GM19351 (cell line): ENCODE results near the gene ANO2.
"Not testable (repeated sequence)": the region's sequence is repeated elsewhere in the genome, so short reads cannot be mapped to it uniquely, and the experiment has no call there.

Experiments
- ATAC-seq: cut with Tn5 transposase; IDR thresholded peaks from one replicate; pipeline ENCODE4 v1.9.1; 2021; ENCODE audit warnings: mild to moderate bottlenecking, moderate library complexity; ENCODE audit not compliant: unreplicated experiment

The ANO2 gene

DNA sequence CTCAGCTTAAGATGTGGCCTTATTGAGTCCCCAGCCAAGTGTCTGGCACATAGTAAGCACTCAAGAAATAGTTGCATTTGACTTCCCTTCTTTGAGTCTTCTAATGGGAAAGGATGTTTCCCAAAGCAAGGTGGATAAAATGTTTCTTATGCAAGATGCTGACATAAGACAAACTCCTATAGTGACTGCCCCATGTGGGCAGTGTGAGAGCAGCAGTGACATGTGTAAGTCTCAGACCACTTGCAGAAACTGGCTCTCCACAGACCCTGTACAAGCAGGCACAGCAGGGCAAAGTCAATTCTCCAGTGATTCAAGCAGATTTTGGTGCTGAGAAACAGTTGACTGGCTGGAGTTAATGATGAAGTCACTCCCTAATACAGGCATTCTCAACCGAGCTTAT, 255.3 kb downstream of the ANO2 start:
- no peak for ATAC-seq

DNA sequence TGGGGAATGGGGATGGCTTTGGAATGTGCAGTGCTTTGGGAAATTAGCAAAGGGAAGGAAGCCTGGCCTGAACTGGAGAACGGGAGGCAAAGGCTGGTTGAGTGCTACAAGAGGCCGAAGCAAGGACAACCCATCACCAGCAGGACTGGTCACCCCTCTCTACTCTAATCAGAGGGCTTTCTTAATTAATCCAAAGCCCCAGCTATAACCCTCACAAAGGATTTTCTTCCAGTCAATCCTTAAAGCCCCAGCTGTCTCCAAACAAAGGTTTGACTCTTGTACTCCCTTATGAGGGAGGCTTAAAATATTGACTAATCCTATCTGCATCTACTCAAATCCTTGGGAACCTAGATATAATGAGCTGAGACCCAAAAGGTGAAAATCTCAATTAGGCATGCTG, 256.8 kb downstream of the ANO2 start:
- ATAC-seq = no peak

DNA sequence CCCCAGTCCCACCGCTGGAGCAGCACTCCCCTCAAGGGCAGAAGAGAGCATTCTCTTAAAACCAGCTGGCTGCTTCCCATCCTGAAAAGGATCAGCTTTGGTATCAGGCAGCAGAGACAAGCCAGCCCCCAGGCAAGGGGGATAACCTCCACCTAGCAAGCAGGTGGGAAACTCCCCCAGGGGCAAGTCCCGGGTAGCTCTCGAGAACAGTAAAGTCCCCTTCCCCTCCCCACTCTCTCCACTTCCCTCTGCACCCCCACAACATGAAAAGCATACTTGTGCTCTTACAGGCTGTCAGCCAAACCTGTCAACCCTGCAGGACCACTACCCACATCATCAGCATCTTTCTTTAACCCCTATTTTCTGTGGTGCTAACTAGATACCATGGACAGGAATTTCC, 259.1 kb downstream of the ANO2 start:
- ATAC-seq = no peak

DNA sequence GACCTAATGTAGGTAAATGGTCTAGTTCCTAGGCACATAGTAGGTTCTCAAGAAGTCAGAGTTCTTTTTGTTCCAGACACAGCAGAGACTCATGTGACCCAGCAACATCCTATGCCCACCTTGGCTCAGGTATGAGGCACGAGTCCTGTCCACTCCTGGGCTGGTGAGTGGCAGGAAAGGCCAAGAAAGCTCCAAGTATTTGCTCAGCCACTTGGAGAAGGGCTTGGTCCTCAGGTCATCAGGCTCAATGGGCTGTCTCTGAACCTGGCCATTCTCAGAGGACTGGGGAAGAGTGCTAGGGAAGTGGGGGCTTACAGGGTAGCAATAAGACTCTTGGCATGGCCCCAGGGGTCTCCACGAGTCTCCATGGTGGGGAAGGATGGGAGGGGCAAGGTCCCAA, 260.1 kb downstream of the ANO2 start:
- no peak for ATAC-seq

DNA sequence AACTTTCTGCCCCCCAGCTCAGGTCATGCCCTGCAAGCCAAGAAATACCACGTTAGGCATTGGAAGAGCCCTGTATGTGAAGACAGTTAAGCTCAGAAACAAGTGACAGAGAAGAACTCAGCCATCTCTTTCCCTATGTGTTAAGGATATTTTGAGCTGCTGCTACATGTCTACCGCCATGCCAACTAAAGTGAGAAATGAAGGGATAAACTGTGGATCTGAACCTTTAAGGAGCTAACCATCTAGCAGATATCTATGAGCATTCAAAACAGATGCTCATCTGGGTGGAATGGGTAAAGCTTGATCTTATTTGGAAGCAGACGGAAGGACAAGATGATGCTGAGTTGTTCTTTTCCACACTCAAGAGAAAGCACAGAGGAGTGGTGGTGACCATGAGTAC, 262.5 kb downstream of the ANO2 start:
- no peak for ATAC-seq

DNA sequence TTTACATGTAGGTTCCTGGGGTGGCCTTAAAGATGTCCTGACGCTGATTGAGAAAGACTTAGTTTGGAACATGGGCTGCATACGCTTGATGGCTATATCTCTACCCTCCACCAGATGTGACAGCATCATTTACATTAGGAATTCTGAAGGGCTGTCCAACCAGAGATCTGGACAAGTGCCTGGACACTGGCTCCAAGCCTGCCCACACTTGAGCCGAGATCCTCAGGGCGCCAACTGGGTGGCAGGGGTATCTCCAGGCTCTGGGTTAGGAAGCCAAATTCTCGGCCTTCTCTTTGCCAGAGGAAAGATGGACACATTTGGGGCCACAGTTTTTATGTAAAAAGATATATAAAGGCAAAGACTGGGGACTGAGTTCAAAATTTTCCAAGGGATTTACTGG, 266.9 kb downstream of the ANO2 start:
- ATAC-seq = no peak

DNA sequence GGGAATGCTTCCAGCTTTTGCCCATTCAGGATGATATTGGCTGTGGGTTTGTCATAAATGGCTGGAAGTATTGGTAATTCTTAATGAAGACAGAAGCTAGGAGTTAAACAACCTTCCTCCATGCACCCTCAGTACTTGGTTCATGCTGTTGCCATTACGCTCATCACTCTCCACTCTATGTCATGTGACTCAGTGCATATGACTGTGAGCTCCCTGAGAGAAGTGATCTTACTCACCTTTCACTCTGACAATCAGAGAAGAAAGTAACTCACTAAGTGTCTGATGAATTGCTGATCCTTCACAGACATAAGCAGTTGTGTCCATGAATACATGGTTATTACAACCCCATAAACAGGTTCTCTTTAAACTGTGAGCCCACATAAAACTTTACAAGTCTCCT, 275.4 kb downstream of the ANO2 start:
- not testable (repeated sequence) for ATAC-seq

DNA sequence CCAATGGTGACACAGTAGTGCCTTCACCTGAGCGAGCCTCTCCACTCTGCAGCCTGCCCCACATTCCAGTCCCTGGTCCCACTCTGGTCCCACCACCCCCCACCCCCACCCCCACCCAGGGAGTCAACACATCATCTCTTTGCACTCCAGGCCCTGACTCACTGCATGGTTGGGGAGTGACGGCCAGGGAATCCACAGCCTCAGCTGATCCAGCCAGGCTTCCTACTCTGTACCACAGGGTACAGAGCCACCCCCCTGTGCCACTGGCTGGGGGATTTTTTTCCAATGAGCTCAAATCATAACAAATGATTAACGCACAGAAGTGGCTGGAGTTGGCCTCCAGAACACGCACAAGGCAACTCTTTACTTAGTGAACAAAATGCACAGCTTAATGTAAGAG, 279.4 kb downstream of the ANO2 start:
- no peak for ATAC-seq

DNA sequence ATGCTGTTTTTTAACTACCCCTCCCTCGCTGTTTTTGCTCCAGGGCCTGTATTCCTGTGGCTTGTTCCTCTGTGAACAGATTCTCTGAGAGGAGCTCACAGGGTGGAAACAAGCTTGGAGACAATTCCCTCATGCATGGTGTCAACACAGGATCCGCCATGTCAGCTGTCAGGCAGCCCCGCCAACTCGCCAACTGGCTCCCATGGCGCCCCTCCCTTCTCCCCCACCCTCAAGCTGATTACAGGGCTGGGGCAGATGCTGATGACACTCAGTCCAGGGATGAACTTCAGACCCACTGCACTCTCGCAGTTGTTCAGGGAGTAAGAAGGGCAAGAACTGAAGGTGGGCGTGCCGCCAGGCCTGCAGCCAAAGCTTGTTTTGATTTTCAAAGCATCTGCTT, 283.2 kb downstream of the ANO2 start:
- no peak for ATAC-seq

DNA sequence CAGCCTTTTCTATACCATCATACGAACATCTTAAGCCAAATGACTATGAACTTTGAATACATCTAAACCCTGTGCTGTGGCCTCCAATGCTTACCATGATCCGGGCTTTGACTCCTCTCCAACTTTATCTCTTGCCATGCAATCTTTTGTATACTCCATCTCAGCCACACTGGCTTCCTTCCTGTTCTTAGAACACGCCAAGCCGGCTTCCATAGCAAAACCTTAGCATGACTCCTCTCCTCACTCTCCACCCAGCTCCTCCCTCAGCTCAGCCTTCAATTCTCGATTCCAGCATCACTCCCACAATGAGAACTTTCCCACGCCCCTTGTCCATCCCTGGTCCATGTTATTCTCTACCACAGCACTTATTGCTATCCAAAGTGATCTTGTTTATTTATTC, 284.8 kb downstream of the ANO2 start:
- no peak for ATAC-seq

DNA sequence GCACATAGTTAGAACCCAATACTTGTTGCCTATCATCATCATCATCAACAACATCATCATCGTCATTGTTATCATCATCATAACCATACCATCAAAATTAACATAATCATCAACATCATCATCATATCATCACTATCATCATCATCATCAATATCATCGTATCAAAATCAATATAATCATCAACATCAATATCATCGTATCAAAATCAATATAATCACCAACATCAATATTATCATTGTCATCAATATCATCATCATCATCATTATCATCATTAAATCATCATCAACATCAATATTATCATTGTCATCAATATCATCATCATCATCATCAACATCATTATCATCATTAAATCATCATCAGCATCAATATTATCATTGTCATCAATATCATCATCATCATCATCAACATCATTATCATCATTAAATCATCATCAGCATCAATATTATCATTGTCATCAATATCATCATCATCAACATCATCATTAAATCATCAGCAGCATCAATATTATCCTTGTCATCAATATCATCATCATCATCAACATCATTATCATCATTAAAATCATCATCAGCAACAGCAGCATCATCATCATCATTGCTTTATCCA, 286.6 kb downstream of the ANO2 start:
- ATAC-seq = not testable (repeated sequence)

DNA sequence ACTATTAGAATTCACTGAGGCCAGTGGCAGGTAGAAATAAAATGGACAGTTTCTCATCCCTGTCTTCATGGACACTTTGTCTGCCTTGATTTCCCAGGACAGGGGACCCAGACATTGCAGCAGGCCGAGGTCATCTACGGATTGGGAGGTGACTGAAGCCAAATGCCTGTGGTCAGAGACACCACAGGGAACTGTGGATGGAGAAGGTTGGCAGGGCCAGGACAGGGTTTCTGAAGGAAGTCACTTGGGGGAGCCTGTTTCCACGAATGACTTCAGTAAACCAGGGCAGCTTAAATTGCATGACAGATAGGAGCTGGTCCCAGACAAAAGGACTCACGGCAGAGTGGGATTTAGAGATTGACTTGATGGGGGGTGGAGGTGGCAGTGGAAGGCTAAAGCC, 288.2 kb downstream of the ANO2 start:
- ATAC-seq = no peak

DNA sequence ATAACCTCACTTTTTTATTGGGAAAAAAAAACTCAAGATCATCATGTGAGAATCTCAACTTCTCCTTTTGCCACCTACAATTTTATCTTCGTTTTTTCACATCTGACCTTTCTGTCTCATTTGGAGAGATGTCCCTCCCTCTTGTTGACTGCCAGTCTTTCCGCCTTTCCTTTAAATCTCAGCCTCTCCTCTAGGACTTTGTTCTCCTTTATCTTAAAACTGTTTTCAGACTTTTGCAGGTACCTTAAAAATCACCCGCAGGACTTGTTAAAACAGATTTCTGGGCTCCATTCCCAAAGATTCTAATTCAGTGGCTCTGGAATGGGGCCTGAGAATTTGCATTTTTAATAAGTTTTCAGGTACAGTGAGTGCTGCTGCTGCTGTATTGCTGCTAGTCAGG, 289.9 kb downstream of the ANO2 start:
- no peak for ATAC-seq

DNA sequence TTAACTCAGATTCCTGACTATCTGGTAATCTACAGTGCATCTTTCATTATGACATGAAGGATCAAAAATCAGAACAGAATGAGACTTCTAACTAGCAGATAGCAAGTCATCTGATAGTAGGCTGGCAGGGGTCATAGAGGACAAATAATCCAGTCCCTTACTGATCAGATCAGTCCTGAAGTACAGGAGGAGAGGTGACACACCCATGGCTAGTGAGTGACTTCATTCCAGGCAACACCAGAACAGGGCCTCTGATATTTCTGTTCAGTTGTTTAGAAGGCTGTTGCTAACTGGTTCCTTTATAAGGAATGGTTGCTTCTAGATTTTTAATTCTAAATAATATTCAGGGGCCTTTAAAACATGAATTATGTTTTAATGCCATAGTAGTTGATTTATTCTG, 291.0 kb downstream of the ANO2 start:
- no peak for ATAC-seq

DNA sequence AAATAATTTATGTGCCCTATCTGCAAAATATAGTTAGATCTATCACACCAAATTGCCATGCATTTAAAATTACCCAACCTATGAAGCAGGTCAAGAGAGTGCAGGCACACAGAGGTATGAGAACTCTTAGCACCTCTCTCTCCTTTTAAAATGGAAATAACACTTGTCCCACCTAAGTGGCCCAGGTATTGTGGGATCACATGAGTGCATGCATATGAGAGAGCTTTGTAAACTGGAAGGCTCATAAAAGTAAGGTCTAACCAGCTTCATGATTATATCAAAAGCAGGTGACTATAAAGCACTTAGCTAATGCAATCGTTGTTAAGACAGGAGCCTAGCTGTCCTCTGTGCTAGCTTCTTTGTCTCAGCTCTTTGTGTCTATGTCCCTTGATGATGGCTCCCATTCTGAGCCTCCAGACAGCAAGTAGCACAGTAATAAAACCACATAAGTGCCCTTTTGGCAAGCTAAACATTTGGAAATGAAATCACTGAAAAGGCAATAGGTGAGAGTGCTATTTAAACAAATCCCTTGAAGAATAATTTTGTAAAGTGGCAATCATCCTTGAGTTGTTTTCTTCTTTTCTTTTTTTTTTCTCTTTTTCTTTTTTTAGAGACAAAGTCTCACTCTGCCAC, 294.1 kb downstream of the ANO2 start:
- no peak for ATAC-seq

DNA sequence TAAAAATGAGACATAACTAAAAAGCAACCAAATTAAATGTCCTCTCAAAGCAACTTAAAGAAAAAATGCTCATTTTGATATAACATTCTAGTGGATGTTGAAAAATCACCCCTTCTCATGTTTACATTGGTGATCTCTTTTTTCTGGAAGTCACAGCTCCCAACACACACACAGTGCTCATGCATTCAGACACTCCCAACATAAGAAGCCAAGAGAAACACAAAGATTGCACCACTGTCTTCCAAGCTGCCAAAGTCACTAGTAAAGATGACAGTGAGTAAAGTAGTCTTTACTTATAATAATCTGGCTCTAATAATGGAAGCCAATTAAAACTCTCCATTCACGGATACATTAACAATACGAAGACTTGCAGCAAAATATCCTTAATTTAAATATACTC, 294.8 kb downstream of the ANO2 start:
- no peak for ATAC-seq

DNA sequence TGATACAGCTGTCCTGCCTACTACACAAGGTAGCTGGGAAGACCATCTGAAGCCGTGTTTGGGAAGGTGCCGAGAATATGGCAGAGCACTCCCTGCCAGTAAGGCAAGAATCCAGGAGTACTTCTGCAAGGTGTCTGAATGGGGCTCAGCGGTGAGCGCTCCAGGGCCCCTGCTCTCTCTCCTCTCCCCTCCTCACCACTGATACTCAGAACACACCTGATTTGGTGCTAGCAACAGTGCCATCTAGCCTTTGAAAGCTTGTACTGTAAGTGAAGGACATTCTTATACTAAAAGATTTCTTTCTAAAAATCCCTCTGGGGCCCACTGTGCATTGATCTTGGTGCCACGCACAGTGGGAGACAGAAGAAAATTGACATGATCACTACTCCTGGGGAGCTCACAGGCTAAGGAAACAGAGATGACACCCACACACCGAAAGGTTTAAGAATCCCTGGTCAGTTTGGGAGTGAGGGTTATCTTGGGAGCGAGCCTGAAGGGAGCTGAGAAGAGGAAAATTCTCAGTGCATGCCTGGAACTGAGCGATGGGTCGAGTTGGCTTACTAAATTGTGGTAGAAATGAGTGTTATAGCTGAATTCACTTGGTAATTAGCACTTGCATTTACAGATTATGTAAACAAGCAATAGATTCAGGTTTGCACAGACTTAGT, 296.2 kb downstream of the ANO2 start:
- no peak for ATAC-seq

DNA sequence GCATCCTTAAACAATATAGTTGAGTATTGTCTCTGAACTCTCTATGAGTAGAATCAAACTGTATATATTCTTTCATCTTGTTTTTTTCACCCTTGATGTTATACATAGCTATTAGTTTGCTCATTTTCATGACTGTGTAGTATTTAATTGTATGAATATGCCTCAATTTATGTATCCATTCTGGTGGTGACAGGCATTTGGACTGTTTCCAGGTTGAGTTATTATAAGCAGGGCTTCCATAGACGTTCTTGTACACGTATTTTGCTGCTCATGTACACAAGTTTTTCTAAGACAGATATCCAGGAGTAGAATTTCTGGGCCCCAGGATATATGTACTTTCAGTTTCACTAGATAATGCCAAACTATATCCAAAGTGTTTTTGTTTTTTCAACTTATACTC, 301.8 kb downstream of the ANO2 start:
- ATAC-seq = no peak

DNA sequence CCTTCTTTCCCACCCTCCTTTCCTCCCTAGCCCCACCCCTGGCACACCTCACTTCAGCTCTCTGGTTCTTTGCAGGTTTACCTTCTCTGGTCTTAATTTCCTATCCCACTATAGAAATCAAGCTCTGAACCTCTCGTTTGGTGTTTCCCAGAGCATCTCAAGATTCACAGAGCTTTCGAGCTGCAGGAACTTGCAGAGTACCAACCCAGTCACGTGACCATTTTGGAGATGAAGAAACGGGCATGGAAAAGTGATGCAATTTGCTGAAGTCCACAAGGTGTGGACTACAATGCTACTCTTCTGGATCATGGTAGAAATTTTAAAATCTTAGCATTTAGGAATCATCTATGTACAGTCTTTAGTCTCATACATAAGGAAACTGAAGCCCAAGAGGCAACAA, 307.4 kb downstream of the ANO2 start:
- ATAC-seq = no peak

DNA sequence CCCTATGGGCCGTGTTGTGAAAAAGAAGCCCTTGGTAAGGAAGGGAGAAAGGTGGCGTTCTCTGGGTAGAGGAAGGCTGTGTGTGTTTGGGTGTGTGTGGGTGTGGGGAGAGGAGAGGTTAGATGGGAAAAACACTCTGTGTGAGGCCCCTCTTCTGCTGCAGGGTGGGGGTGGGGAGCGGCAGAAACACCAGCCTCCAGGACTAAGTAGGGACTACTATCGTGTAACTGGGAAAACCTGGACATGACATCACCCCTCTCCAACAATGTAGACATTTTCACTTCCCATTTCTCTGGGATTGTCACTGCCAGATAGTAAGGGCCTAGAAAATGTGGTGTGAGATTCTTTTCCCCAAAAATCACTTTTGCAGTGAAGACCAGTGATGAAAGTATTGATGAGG, 308.2 kb downstream of the ANO2 start:
- no peak for ATAC-seq

DNA sequence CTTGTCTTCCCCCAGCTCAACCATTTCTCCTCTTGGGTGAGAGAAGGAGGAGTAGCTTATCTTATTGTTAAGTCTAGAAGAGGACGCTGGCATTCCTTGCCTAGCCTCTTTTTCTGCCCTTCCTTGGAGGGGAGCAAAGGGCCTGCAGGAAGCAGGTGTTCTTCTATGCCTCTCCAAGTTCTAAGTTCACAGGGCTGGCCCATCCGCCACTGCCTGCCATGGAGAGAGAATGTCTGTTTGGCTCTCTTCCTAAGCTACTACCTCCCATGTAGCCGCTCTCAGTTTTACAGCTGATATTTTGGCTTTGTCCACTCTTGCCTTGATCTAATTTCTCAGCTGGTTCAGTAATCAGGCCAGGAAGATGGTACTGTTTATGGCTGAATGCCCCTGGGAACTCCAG, 312.0 kb downstream of the ANO2 start:
- ATAC-seq = no peak

DNA sequence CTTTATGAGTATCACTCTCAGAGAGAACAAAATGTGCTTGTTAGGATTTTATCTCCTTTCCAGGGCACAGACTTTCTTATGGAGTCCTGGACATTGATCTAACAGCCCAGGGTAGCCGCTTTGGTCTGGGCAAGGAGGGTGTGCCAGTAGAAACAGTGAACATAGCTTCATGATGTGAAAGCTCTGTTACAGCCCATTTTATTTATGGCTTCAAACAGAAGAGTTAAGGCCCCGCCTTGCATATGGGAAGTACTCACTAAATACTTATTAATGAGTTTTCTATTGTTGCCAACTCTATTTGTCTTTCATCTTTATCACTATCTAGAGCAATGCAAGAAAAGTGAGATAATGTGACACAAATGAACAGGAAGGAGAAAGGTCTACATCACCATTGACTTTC, 312.6 kb downstream of the ANO2 start:
- no peak for ATAC-seq

DNA sequence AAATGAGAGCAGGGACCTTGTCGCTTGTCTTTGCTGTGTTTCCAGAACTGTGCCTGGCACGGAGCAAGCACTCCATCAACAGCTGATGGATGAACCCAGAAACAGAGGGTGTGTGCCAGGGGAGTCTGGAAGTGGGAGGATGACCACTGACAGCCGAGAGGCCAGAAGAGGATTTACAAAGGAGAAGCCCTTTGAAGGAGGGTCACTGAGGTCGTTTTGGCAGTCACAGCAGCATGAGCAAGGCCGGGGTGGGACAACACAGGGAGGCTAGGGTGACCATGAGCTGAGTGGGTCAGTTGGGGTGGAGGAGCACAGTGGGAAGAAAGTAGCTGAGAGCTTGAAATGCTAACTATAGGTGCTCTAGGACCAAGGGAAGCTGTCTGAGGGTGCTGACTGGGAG, 313.6 kb downstream of the ANO2 start:
- ATAC-seq = no peak
